ENCODE measurements around the gene GPBAR1.

DNA sequence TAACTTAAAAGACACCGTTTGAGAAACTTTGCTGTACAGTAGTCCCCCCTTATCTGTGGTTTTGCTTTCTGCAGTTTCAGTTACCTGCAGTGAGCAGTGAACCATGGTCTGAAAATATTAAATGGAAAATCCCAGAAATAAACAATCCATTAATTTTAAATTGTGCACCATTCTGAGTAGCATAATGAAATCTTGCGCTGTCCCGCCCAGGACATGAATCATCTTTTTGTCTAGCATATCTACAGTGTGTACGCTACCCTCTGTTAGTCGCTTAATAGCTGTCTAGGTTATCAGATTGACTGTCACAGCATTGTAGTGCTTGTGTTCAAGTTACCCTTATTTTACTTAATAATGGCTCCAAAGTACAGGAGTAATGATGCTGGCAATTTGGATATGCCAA lies 37.8 kb upstream of the GPBAR1 start:
- TF ChIP-seq, protein P1, sequence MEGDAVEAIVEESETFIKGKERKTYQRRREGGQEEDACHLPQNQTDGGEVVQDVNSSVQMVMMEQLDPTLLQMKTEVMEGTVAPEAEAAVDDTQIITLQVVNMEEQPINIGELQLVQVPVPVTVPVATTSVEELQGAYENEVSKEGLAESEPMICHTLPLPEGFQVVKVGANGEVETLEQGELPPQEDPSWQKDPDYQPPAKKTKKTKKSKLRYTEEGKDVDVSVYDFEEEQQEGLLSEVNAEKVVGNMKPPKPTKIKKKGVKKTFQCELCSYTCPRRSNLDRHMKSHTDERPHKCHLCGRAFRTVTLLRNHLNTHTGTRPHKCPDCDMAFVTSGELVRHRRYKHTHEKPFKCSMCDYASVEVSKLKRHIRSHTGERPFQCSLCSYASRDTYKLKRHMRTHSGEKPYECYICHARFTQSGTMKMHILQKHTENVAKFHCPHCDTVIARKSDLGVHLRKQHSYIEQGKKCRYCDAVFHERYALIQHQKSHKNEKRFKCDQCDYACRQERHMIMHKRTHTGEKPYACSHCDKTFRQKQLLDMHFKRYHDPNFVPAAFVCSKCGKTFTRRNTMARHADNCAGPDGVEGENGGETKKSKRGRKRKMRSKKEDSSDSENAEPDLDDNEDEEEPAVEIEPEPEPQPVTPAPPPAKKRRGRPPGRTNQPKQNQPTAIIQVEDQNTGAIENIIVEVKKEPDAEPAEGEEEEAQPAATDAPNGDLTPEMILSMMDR (IDR thresholded peaks at IDR 0.05): no peak
- TF ChIP-seq POLR2A (IDR thresholded peaks at IDR 0.05): no peak

Data from esophagus squamous epithelium (tissue), 4 donors.